Natural killer cell (primary cell): ENCODE measurements around the gene C1QTNF7. TPM values are rescaled to one million over a fixed set of nuclear protein-coding genes. Genes with fewer than 3 reads are reported as not detected.

ENCODE experiments used
- total RNA-seq, 4 donors: library from RNA; stranded (reverse); fragments of 120-200 nt in 1 of 4; gene quantifications; one replicate each; pipeline versions ENCODE4 v1.2.3 to v1.2.4, GENCODE V29; 2013 to 2022

C1QTNF7 gene
- total RNA-seq, 3 donors from 2014 or later (not counting 1 experiment from before 2014, with no cell fraction given): not detected

Other genes with a start within 250 kb of the C1QTNF7 start
- 1 to 10 TPM in 1 of 3 donors, under 1 TPM in 2; 0.78 to 1.6 (median 0.83) TPM for gene CC2D2A, start 41.8 kb downstream of the C1QTNF7 start, total RNA-seq
- gene FBXL5, start 227.3 kb downstream of the C1QTNF7 start, total RNA-seq: 100 to 1,000 TPM in 1 of 3 donors, 10 to 100 TPM in 2; 80.2 to 111 (median 92.8) TPM